GM21737 (cell line): ENCODE results near the gene PJA1.

ENCODE experiments used
- ATAC-seq: cut with Tn5 transposase; IDR thresholded peaks from one replicate; pipeline ENCODE4 v1.9.1; 2021; ENCODE audit warnings: mild to moderate bottlenecking, moderate library complexity; ENCODE audit not compliant: unreplicated experiment

PJA1 gene

DNA sequence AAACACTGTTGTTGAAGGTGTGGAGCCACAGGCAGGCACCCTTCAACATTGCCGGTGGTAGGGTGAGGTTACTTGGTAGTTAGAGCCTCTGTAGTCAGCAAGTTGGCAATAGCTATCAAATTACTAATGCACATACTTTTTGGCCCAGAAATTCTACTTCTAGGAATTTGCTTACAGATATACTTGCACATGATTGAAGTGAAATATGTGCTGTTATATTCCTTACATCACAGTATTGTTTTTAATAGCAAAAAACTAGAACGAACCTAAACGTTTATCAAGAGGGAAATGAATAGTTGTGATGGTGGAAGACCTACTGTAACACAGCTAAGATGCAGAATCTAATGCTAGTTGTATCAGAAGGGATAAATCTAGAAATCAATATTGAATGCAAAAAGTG, 7.7 kb upstream of the PJA1 start:
- ATAC-seq: no peak

DNA sequence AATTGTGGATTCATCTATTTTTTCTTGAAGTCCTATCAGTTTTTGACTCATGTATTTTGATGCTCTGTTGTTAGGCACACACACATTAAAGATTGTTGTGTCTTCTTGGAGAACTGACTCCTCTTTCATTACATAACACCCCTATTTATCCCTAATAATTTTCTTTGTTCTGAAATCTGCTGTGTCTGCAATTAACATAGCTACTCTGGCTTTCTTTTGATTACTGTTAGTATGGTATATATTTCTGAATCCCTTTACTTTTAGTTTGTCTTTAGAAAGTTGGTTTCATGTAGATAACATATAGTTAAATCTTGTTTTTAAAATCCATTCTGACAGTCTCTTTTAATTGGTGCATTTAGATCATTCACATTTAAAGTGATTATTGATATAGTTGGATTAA, 5.1 kb upstream of the PJA1 start:
- ATAC-seq: no peak

DNA sequence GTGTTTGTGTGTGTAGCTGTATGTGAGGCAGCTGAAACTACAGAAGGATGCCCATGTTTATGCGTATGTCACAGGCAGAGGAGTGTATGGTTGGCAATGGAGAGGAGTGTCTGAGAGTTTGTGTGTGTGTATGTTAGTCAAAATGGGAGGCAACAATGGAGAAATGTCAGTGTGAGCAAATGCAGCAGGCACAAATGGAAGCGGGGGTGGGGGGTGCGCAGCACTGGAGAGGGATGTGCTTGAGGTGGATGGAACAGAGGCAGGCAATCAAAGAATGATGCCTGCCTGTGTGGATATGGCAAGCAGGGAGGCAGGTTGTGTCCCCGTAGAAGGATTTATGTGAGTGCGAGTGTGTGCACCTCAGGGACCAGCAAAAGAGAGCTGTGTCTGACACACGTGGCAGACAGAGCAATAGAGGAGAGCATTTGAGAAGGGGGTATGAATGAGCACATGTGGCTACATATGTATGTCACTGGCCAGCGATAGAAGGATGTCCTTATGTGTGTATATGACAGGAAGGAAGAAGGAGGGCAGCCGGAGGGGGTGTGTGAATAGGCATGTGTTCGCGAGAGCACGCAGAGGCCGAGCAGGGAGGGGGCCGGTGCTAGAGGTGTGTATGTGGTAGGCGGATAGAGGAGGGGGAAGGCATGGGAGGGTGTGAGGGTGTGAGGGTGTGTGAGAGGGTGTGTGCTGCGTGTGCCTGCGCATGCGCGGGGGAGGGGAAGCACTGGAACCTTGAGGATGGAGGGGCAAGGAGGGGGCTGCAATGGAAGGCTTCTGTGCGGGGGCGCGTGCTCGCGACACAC, 1.1 kb downstream of the PJA1 start:
- no peak for ATAC-seq

- ATAC-seq: no peak
Measured at GRCh38 chrX:69162361-69162865, 2.8 kb downstream of the PJA1 start.

DNA sequence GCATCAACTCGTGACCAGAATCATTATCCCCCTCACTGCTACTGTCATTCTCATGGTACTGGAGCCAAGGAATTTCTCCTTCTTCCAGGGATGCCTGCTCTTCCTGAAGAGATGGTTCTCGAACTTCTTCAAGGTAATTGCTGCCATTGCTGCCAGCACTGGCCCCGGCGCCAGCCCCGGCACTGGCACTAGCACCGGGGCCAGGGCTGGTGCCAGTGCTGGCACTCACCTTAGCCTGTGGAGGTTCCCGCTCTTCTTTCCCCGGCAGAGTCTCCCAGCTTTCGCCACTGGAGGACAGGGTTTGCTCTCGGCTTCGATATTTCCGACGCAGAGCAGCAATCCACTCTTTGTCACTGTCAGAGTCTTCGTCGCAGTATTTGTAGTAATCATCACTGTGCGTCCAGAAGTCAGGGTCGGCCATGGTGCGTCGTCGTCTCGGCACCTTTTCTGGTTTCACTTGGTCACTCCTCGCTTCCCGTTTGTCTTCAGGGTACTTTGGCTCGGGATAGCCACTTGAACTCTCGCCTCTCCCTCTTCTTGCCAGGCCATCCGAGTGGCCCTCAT, 3.4 kb downstream of the PJA1 start:
- no peak for ATAC-seq

- ATAC-seq: no peak
Measured at GRCh38 chrX:69161371-69161770, 3.9 kb downstream of the PJA1 start.

- peak; percentile 75 for ATAC-seq
Measured at GRCh38 chrX:69158166-69158980, 6.9 kb downstream of the PJA1 start.

DNA sequence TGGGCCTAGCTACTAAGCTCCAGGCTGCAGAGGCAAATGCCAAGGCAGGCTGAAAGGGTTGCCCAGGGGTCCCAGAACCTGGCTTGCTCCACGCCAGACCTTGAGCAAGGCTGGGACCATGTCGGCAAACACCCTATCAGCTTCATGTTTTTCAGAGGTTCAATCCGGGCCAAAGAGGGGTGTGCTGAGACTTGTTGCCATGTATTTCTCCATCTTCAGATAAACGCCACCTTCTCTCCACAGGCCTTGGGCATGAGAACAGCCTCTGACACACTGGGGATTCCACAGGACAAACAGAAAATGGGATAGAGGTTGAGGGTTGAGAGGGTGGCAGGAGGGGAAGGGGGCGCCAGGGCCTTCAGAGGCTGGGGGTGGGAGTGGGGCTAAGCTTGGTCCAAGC, 8.6 kb downstream of the PJA1 start:
- ATAC-seq: no peak

GRCh38 chrX:69155786-69156520, 9.3 kb downstream of the PJA1 start:
- no peak for ATAC-seq

- no peak for ATAC-seq
Measured at GRCh38 chrX:69154051-69154450, 11.2 kb downstream of the PJA1 start.

GRCh38 chrX:69153060-69153730, 12.1 kb downstream of the PJA1 start:
- ATAC-seq: no peak

GRCh38 chrX:69152417-69152841, 12.8 kb downstream of the PJA1 start:
- ATAC-seq: no peak

- no peak for ATAC-seq
Measured at GRCh38 chrX:69151866-69152284, 13.4 kb downstream of the PJA1 start.

- no peak for ATAC-seq
Measured at GRCh38 chrX:69150281-69150960, 14.8 kb downstream of the PJA1 start.

DNA sequence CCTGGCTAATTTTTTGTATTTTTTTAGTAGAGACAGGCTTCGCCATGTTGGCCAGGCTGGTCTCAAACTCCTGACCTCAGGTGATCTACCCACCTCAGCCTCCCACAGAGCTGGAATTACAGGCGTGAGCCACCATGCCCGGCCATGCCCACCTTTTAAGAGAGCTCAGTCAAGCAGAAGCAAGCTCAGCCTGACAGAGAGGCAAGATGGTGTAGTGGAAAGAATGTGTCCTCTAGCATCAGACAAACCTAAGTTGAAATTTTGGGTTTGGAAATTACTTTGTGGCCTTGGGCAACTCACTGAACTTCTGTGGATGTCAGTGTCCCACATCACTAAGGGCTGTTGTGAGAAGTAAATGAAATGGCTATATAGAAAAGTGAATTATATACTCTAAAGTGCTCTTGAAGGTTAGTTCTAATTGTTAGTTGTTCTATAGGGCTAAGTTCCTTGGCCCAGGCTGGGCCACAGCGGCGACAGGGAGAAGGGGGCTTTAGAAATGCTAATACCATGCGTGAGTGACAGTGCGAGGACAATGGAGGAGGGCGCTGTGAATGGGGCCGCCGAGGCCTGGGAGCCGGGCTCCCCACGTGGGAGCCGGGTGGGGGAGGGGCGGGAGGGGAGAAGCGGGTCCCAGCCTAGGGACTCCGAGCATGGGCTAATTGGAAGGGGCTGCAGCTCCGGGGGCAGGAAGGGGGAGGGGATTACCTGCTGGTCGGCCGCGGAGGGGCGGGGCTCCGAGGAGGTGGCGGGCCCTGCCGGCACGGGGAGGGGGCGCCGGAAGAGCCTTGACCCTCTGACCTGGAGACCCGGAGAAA, 15.6 kb downstream of the PJA1 start:
- ATAC-seq: no peak

GRCh38 chrX:69148946-69149345, 16.3 kb downstream of the PJA1 start:
- ATAC-seq: no peak

DNA sequence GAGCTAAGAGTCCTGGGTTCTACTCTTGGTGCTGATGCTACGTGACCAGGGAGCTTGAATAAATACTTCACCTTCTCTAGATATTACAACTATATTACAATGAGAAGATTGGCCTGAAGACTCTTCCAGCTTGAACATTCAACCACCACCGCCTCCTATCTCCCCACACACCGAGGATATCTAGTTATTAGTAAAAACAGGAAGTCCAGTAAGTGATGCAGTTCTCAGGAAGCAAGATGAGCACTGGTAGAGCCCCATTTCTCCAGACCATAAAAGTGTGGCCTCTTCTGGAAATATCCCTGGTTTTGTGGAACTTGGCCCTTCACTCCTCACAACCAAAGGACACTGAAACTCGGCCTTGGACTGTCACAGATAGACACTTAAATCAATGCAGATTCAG, 18.5 kb downstream of the PJA1 start:
- ATAC-seq: no peak

DNA sequence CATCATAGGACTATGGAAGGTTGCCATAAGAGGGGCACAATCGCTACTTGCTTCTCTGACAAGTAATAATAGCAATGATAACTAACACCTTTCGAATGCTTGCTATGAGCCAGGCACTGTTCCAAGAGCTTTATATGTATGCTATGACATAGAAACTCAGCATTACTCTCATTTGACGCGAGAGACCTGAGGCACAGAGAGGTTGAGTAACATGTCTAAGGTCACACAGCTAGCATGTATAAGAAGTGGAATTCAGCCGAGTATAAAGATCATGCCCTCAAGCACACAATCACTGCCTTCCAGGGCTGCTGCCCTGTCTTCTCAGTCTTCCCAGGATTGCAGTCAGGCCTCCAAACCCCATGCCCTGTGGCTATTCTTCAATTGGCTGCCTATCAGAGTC, 19.5 kb downstream of the PJA1 start:
- ATAC-seq: no peak
